Fibroblast of gingiva (primary cell): ENCODE results near the gene TRAPPC14.

Experiments used
- DNase-seq: peaks from one replicate; pipeline ENCODE4 v3.0.0-alpha.2; 2011; ENCODE audit warnings: low read depth

Gene TRAPPC14

GRCh38 chr7:100124301-100125230 is 34.0 kb downstream of the TRAPPC14 start:
- no peak for DNase-seq

GRCh38 chr7:100122568-100122967 is 36.0 kb downstream of the TRAPPC14 start:
- DNase-seq: no peak

GRCh38 chr7:100122067-100122466 is 36.5 kb downstream of the TRAPPC14 start:
- DNase-seq: no peak

GRCh38 chr7:100120733-100121036 is 37.8 kb downstream of the TRAPPC14 start:
- DNase-seq: no peak

- peak; percentile 58 for DNase-seq
Observed at GRCh38 chr7:100119970-100120732, 38.4 kb downstream of the TRAPPC14 start.

GRCh38 chr7:100119072-100119969 is 39.2 kb downstream of the TRAPPC14 start, which contains the start of the genes CNPY4 and TAF6:
CNPY4 (plus strand) TSS chr7:100119634; CDS start chr7:100119745, 111 bp downstream.
TAF6 (minus strand) TSS chr7:100119358; CDS start chr7:100114209, 5,149 bp downstream.
- peak; percentile 93 for DNase-seq

GRCh38 chr7:100118388-100119071 is 40.0 kb downstream of the TRAPPC14 start:
- no peak for DNase-seq

GRCh38 chr7:100115026-100115425 is 43.5 kb downstream of the TRAPPC14 start:
- DNase-seq: no peak

GRCh38 chr7:100111914-100112313 is 46.6 kb downstream of the TRAPPC14 start:
- no peak for DNase-seq

- DNase-seq: no peak
Observed at GRCh38 chr7:100111156-100111555, 47.4 kb downstream of the TRAPPC14 start.

GRCh38 chr7:100109521-100110163 is 48.9 kb downstream of the TRAPPC14 start:
- DNase-seq: no peak

GRCh38 chr7:100107890-100108289 is 50.6 kb downstream of the TRAPPC14 start:
- DNase-seq: no peak

GRCh38 chr7:100107125-100107737 is 51.3 kb downstream of the TRAPPC14 start:
- no peak for DNase-seq

GRCh38 chr7:100106633-100107032 is 51.9 kb downstream of the TRAPPC14 start:
- DNase-seq: no peak

GRCh38 chr7:100105534-100105933 is 53.0 kb downstream of the TRAPPC14 start:
- no peak for DNase-seq
